Epithelial cell of esophagus (primary cell): Measurements from ENCODE around the gene FBXL7.
A peak's percentile ranks its signal among the peaks of the same experiment; 100 is the strongest.

Source experiments
- DNase-seq: peaks from one replicate; pipeline ENCODE4 v3.0.0; 2010; ENCODE audit warnings: low read depth
- H3K4me3 ChIP-seq: 2 replicates; pipeline ENCODE4 v1.5.1; 2011; ENCODE audit warnings: mild to moderate bottlenecking, low read length, control low read depth
- TF ChIP-seq, protein P1 (sequence below): IDR thresholded peaks from 2 replicates; pipeline ENCODE4 v1.5.1; 2011; ENCODE audit warnings: low read depth, mild to moderate bottlenecking, low read length, control low read depth, inconsistent platforms; ENCODE audit not compliant: insufficient read depth; ENCODE audit errors: missing control alignments

Gene FBXL7

DNA sequence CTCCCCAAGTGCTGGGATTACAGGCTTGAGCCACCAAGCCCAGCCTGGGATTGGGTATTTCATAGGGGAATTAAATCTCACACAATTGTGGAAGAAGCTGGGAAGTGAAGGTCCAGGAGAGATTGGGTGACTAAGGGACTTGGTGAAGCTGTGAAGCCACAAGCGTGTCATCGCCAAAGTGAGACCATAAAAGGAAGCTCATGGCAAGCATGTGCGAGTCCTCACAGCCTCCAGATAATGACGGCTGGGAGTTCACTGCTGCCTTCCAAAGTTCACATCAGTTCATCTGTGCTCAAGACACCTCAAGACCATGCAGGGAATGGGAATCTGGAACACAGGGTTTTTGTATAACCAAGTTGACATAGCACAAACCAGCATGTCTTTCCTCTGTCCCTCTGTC lies 469.0 kb downstream of the FBXL7 start:
- H3K4me3 ChIP-seq: no peak overlapping the region
- TF ChIP-seq, protein P1, sequence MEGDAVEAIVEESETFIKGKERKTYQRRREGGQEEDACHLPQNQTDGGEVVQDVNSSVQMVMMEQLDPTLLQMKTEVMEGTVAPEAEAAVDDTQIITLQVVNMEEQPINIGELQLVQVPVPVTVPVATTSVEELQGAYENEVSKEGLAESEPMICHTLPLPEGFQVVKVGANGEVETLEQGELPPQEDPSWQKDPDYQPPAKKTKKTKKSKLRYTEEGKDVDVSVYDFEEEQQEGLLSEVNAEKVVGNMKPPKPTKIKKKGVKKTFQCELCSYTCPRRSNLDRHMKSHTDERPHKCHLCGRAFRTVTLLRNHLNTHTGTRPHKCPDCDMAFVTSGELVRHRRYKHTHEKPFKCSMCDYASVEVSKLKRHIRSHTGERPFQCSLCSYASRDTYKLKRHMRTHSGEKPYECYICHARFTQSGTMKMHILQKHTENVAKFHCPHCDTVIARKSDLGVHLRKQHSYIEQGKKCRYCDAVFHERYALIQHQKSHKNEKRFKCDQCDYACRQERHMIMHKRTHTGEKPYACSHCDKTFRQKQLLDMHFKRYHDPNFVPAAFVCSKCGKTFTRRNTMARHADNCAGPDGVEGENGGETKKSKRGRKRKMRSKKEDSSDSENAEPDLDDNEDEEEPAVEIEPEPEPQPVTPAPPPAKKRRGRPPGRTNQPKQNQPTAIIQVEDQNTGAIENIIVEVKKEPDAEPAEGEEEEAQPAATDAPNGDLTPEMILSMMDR: no peak
- peak; percentile 19 for DNase-seq

DNA sequence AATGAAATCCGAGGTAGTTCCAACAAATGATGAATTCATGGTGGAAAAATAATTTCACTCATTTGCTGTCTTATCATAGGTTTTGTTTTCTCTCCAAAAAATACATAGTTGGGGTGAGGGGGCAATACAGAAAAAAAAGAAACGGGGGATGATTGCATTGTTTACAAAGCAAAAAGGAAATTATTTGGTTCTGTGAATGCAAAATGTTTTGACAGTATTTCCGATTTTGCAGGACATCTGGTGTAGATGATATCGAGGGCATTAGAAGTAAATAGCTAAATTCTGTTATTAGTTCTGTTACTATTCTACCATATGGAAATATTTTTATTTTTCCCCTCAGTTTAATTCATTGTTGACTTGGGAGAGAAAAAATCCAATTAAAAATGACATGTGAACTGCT lies 477.9 kb downstream of the FBXL7 start:
- H3K4me3 ChIP-seq: no peak overlapping the region
- no peak for DNase-seq
- TF ChIP-seq, protein P1: no peak

DNA sequence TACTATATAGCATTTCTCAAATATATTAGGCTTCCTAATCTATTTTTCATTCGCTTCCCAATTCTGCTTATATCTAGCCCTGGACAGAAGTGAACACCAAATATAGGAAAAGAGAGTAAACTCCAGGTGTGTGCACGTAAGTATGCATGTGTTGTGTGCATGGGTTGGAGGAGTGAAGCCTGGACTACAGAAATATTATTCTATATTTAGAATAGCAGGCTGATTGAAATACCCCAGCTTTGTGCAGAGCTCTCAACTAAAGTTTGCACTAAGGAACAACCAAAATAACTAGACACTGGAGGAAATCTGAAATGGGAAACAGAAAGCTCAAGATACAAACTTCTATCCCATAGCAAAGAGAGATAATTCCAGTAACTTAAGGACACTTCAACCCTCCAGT lies 480.9 kb downstream of the FBXL7 start:
- H3K4me3 ChIP-seq: no peak overlapping the region
- no peak for DNase-seq
- TF ChIP-seq, protein P1: no peak

DNA sequence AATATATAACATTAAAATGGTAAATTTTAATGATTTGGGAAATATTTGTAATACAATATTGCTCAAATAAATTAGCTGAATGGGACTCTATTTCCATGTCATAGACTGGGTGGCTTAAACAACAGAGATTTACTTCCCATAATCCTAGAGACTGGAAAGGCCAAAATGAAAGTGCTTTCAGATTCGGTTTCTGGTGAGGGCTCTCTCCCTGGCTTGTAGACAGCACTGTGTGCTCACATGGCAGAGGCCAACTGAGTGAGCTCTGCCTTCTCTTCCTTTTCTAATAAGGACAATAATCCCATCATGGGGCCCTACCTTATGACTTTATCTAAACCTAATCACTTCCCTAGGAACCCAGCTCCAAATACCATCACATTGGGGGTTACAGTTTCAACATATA lies 483.4 kb downstream of the FBXL7 start:
- no peak for DNase-seq
- TF ChIP-seq, protein P1: no peak
- H3K4me3 ChIP-seq: no peak overlapping the region
